Tibial nerve (tissue), 4 donors: ENCODE data around the gene SLC35A5.

Source experiments
- CTCF ChIP-seq, 5 experiments: fragments of 200-600 bp in 3 of 5; fragments of 450-650 bp in 2 of 5; sonication (generic) in 3 of 5; IDR thresholded peaks; one replicate each; pipeline ENCODE4 v1.5.1; 2016 to 2019; ENCODE audit warnings: antibody characterized with exemption in 5 of 5, mild to moderate bottlenecking in 3 of 5, moderate library complexity in 2 of 5
- EP300 ChIP-seq, 2 donors: sonication (generic); formaldehyde crosslinking; IDR thresholded peaks; one replicate each; pipeline ENCODE4 v1.6.1; 2017; ENCODE audit warnings: antibody characterized with exemption in 2 of 2, mild to moderate bottlenecking in 1 of 2
- POLR2A ChIP-seq, 2 donors: fragments of 450-650 bp; IDR thresholded peaks; one replicate each; pipeline ENCODE4 v1.6.1; 2017; ENCODE audit warnings: antibody characterized with exemption in 2 of 2, mild to moderate bottlenecking in 2 of 2, moderate library complexity in 2 of 2

- TF ChIP-seq CTCF (IDR thresholded peaks at IDR 0.05) (no peak), POLR2A (IDR thresholded peaks at IDR 0.05) (no peak), EP300 (IDR thresholded peaks at IDR 0.05) (no peak)
Measured at GRCh38 chr3:112634786-112635541, 73.1 kb downstream of the SLC35A5 start.
